ENCODE data around the gene NACC2. TPM values are rescaled to one million over a fixed set of nuclear protein-coding genes. Genes with fewer than 3 reads are reported as not detected.

Gene NACC2
- total RNA-seq, 4 donors from 2014 or later, result 26.0 to 51.7 (median 43.5) TPM

DNA sequence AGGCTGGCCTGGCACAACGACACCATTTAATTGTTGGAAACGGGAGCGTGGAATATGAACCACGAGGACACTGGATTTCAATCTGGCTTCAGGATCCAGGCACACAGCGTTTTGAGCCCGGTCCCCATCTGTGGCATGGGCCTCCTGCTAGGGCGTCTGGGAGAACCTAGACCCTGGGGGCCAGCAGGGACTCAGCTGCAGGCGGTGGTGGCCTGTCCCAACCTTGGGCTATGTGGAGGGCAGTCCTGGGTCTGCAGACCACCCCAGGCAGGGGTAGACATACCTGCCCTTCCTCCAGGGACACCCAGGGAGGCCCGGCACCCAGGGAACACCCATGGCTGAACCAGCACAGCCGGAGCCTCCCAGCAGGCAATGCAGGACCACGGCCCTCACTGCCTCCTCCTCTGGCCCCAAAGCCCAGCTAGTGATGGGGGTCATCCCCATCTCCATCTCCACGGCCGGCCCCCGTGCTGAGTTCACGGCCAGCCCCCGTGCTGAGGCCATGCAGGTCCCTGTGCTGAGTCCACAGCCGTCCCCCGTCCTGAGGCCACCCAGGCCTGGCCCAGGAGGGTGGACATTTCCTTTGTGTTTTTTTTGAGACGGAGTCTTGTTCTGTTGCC is 115.4 kb downstream of the NACC2 start:
- intact Hi-C loops (cut with DNase I; ENCODE audit: low total_unique reads) (no loop called here), in situ Hi-C loops (cut with MboI; ENCODE audit: low sequenced_read_pairs in 4 of 4) (no loop called here)
- H3K9me3 ChIP-seq, result no peaks in the 10 kb centered on the region
- H3K4me1 ChIP-seq, result peaks cover 27 to 28% of the 10 kb centered on the region in 2 donors
- ATAC-seq (peak; percentile 34 to 43), DNase-seq (no peak)
- peak overlapping the region; percentile 67 to 91 (median 77) for H3K27ac ChIP-seq
- peak overlapping the region in 3 of 4 donors; percentile 19 to 32 (median 23) for H3K4me3 ChIP-seq
- no peak for TF ChIP-seq POLR2A (IDR thresholded peaks at IDR 0.05)
- TF ChIP-seq, protein P1, sequence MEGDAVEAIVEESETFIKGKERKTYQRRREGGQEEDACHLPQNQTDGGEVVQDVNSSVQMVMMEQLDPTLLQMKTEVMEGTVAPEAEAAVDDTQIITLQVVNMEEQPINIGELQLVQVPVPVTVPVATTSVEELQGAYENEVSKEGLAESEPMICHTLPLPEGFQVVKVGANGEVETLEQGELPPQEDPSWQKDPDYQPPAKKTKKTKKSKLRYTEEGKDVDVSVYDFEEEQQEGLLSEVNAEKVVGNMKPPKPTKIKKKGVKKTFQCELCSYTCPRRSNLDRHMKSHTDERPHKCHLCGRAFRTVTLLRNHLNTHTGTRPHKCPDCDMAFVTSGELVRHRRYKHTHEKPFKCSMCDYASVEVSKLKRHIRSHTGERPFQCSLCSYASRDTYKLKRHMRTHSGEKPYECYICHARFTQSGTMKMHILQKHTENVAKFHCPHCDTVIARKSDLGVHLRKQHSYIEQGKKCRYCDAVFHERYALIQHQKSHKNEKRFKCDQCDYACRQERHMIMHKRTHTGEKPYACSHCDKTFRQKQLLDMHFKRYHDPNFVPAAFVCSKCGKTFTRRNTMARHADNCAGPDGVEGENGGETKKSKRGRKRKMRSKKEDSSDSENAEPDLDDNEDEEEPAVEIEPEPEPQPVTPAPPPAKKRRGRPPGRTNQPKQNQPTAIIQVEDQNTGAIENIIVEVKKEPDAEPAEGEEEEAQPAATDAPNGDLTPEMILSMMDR (IDR thresholded peaks at IDR 0.05 in 4 of 5, conservative IDR thresholded peaks at IDR 0.05 in 1 of 5), result no peak
- H3K27me3 ChIP-seq, result no peaks in the 10 kb centered on the region
- no peaks in the 10 kb centered on the region for H3K36me3 ChIP-seq

DNA sequence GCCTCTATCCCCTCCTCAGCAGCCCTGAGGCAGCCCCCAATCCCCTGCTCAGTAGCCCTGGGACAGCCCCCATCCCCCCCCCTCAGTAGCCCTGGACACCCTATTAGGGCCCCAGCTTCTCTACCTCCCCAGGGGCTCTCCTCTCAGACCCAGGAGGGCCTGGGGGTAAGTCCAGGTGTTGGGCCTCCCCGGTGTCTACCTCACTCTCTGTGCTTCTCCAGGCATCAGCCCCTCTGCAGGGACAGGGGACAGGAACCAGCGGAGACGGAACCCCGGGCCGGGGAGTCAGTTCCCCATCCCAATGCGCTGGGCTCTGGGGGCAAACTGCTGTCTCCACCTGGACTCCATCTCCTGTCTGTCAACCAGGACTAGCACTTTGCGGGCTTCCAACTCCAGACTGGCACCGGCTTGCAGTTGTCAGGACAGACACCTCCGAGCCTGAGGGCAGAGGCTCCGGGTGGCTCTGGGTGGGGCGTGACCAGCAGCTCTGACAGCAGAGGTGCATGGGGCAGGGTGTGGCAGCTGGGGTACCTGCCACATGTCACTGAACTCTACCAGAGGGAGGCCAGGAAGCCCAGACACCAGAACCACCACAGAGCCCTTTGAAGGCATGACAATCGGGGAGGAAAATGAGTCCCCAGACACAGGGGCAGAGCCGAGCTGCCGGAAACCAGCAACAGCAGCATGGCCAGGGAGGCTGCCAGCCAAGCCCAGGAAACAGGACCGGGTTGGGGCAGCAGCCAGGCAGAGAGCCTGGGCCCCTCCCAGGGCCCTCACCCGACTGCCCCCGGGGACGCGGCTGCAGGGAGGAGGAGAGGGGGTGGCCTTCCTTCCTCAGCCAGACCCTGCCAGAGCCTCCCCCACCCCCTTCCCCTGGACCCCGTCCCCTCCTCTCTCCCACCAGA is 116.2 kb downstream of the NACC2 start:
- in situ Hi-C loops (cut with MboI; ENCODE audit: low sequenced_read_pairs in 4 of 4), result no loop called here
- Histone ChIP-seq H3K36me3 (no peaks in the 10 kb centered on the region), H3K9me3 (no peaks in the 10 kb centered on the region), H3K4me3 (peak overlapping the region; percentile 2 to 32 (median 21)), H3K4me1 (peaks cover 27 to 28% of the 10 kb centered on the region in 2 donors), H3K27me3 (no peaks in the 10 kb centered on the region), H3K27ac (peak overlapping the region; percentile 67 to 91 (median 77))
- TF ChIP-seq, protein P1 (IDR thresholded peaks at IDR 0.05 in 4 of 5, conservative IDR thresholded peaks at IDR 0.05 in 1 of 5), result no peak
- TF ChIP-seq POLR2A (IDR thresholded peaks at IDR 0.05), result peak in 1 of 2 donors; percentile 26
- intact Hi-C loops (cut with DNase I; ENCODE audit: low total_unique reads), result no loop called here
- peak; percentile 41 to 77 for DNase-seq
- ATAC-seq, result peak; percentile 69 to 72

DNA sequence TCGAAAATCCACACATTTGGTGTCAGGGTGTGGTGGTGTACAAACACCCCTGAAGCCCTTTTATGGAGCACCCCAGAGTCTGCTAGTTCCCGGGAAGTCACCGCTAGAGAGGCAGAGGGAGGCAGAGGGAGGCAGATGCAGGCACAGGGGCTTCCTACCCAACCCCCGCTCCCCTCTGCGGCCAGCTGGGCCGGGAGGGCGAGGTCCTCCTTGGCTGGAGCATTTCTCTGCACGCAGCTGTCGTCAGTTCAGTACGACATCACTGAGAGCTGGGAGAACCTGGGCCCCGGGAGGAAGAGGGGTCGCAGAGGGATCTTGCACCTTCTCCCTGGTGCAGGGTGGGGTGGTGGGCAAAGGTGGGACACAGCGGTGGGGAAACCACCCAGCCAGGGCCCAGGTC is 118.1 kb downstream of the NACC2 start:
- no peaks in the 10 kb centered on the region for H3K9me3 ChIP-seq
- DNase-seq, result no peak
- TF ChIP-seq, protein P1 (IDR thresholded peaks at IDR 0.05 in 4 of 5, conservative IDR thresholded peaks at IDR 0.05 in 1 of 5), result no peak
- TF ChIP-seq POLR2A (IDR thresholded peaks at IDR 0.05), result no peak
- no peaks in the 10 kb centered on the region for H3K27me3 ChIP-seq
- no peak for ATAC-seq
- H3K4me1 ChIP-seq, result peaks cover 27 to 28% of the 10 kb centered on the region in 2 donors
- no peaks in the 10 kb centered on the region for H3K36me3 ChIP-seq
- H3K27ac ChIP-seq, result no peak overlapping the region
- intact Hi-C loops (cut with DNase I; ENCODE audit: low total_unique reads), result no loop called here
- in situ Hi-C loops (cut with MboI; ENCODE audit: low sequenced_read_pairs in 4 of 4), result no loop called here
- H3K4me3 ChIP-seq, result no peak overlapping the region

DNA sequence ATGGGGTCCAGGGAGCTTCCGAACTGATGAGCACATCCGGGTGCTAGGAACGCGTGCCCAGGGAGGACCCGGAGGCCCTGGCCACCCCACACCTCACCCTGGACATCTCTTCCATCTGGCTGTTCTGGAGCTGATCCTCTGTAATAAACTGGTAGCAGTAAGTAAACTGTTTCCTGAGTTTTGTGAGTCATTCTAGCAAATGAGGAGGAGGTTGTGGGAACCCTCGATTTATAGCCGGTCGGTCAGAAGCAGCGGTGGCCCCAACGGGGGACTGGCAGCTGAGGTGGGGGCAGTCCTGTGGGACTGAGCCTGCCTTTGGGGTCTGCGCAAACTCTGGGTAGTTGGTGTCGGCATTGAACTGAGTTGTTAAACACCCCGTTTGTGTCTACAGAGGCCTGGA is 118.6 kb downstream of the NACC2 start:
- TF ChIP-seq POLR2A (IDR thresholded peaks at IDR 0.05), result no peak
- TF ChIP-seq, protein P1 (IDR thresholded peaks at IDR 0.05 in 4 of 5, conservative IDR thresholded peaks at IDR 0.05 in 1 of 5), result no peak
- no peak for ATAC-seq
- intact Hi-C loops (cut with DNase I; ENCODE audit: low total_unique reads) (no loop called here), in situ Hi-C loops (cut with MboI; ENCODE audit: low sequenced_read_pairs in 4 of 4) (no loop called here)
- H3K27ac ChIP-seq, result no peak overlapping the region
- no peaks in the 10 kb centered on the region for H3K36me3 ChIP-seq
- H3K27me3 ChIP-seq, result no peaks in the 10 kb centered on the region
- no peak for DNase-seq
- H3K9me3 ChIP-seq, result no peaks in the 10 kb centered on the region
- H3K4me3 ChIP-seq, result no peak overlapping the region
- H3K4me1 ChIP-seq, result peaks cover 27 to 28% of the 10 kb centered on the region in 2 donors

Measured in gastrocnemius medialis (tissue), 4 donors.